Measurements from ENCODE around the gene INPP4A. TPM values are rescaled to one million over a fixed set of nuclear protein-coding genes. Genes with fewer than 3 reads are reported as not detected.

Gene INPP4A
- total and polyA plus RNA-seq, 2 of the 13 experiments (the other 11 are each of a cell fraction or from before 2014, with no cell fraction given) = 10.1 to 10.9 TPM

DNA sequence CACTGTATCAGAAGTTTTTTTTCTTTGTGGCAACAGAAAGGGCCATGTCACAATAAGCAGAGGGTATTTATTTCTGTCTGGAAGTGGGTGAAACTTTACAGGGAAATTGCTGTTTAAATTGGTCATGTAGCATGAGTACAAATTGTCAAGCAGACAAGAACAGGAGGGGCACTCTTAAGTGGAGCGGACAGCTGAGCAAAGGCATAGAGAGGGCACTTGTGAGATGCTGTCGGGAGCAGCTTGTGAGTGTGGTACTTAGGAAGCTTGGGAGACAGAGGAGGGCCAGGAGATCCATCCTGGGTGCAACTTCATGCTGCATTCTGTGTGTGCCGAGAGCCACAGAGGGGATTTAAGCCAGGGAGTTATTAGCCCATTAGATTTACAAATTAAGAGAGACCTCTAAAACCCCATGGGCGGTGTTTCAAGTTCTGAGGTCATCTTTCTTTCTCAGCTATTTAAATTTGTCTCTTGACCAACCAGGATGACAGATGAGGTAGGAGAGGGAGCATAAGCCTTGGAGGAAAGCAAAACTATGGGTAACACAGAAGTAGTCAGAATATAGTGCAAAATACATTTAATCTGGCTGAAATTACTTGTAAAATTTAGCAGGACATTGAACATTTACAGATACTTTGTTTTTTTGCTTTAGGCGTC is 30.4 kb downstream of the INPP4A start:
- Histone ChIP-seq H3K27me3 (ENCODE audit: control insufficient read depth in 1 of 2, insufficient read depth in 2 of 2, low read length in 2 of 2) (no peaks in the 10 kb centered on the region), H3K4me3 (replicated peaks in 1 of 3; ENCODE audit: insufficient read depth in 1 of 3, low read depth in 2 of 3, low read length in 3 of 3) (no peak overlapping the region), H3K79me2 (ENCODE audit: insufficient read depth, low read length) (no peaks in the 10 kb centered on the region), H3K4me2 (ENCODE audit: low read depth, low read length) (no peak overlapping the region), H3K4me1 (ENCODE audit: insufficient read depth, low read length) (peaks cover 17% of the 10 kb centered on the region), H3K36me3 (replicated peaks in 1 of 2; ENCODE audit: control insufficient read depth in 1 of 2, insufficient read depth in 2 of 2, low read length in 2 of 2) (no peaks in the 10 kb centered on the region; a peak in 1 of 5 replicates), H2AFZ (ENCODE audit: low read length) (no peak overlapping the region), H3K27ac (ENCODE audit: extremely low read length, insufficient read depth, low read length) (no peak overlapping the region), H4K20me1 (ENCODE audit: insufficient read depth, low read length) (peaks cover 9% of the 10 kb centered on the region; the same call in 1 of the 2 replicates), H3K9me3 (ENCODE audit: low read length) (no peaks in the 10 kb centered on the region), H3K9ac (ENCODE audit: insufficient read depth, low read depth, low read length) (no peak overlapping the region)
- ChIA-PET POLR2A (no interaction called here), CTCF (ENCODE audit: low intra/inter-chr PET ratio, low total read pairs) (no interaction called here)
- FAIRE-seq = no peak
- TF ChIP-seq, protein P1, sequence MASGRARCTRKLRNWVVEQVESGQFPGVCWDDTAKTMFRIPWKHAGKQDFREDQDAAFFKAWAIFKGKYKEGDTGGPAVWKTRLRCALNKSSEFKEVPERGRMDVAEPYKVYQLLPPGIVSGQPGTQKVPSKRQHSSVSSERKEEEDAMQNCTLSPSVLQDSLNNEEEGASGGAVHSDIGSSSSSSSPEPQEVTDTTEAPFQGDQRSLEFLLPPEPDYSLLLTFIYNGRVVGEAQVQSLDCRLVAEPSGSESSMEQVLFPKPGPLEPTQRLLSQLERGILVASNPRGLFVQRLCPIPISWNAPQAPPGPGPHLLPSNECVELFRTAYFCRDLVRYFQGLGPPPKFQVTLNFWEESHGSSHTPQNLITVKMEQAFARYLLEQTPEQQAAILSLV (CRISPR knock-in tag; IDR thresholded peaks at IDR 0.05; ENCODE audit: borderline replicate concordance) = no peak
- DNase-seq (ENCODE audit: low spot score) = no peak
- intact Hi-C loops (cut with micrococcal nuclease; ENCODE audit: unreplicated experiment) (no loop called here), in situ Hi-C loops (cut with HindIII; ENCODE audit: extremely low pct_ligation_motif_present, low pct_unique_long_range_greater_than_20kb) (no loop called here)
- 96% methylated on average over 5 of the region's 5 CpGs for WGBS (ENCODE audit: low lambda C conversion rate)
- ATAC-seq = no peak
- no TSS peak for BruUV-seq (replicated peaks)

GRCh38 chr2:98476192-98476868 is 31.7 kb downstream of the INPP4A start:
- intact Hi-C loops (cut with micrococcal nuclease; ENCODE audit: unreplicated experiment) (no loop called here), in situ Hi-C loops (cut with HindIII; ENCODE audit: extremely low pct_ligation_motif_present, low pct_unique_long_range_greater_than_20kb) (no loop called here)
- no peak for DNase-seq (ENCODE audit: low spot score)
- Histone ChIP-seq H3K9ac (ENCODE audit: insufficient read depth, low read depth, low read length) (no peak overlapping the region), H3K27me3 (ENCODE audit: control insufficient read depth in 1 of 2, insufficient read depth in 2 of 2, low read length in 2 of 2) (no peaks in the 10 kb centered on the region), H3K36me3 (replicated peaks in 1 of 2; ENCODE audit: control insufficient read depth in 1 of 2, insufficient read depth in 2 of 2, low read length in 2 of 2) (no peaks in the 10 kb centered on the region; a peak in 1 of 5 replicates), H3K79me2 (ENCODE audit: insufficient read depth, low read length) (no peaks in the 10 kb centered on the region), H3K4me3 (replicated peaks in 1 of 3; ENCODE audit: insufficient read depth in 1 of 3, low read depth in 2 of 3, low read length in 3 of 3) (no peak overlapping the region), H3K9me3 (ENCODE audit: low read length) (no peaks in the 10 kb centered on the region), H3K4me1 (ENCODE audit: insufficient read depth, low read length) (peaks cover 9% of the 10 kb centered on the region), H3K4me2 (ENCODE audit: low read depth, low read length) (no peak overlapping the region), H3K27ac (ENCODE audit: extremely low read length, insufficient read depth, low read length) (no peak overlapping the region), H4K20me1 (ENCODE audit: insufficient read depth, low read length) (peaks cover 6% of the 10 kb centered on the region; the same call in 1 of the 2 replicates), H2AFZ (ENCODE audit: low read length) (no peak overlapping the region)
- ChIA-PET CTCF (ENCODE audit: low intra/inter-chr PET ratio, low total read pairs) (no interaction called here), POLR2A (no interaction called here)
- WGBS (ENCODE audit: low lambda C conversion rate) = 96% methylated on average over 9 of the region's 9 CpGs
- TF ChIP-seq ETV5 (CRISPR knock-in tag; IDR thresholded peaks at IDR 0.05; ENCODE audit: borderline replicate concordance) (no peak), ZKSCAN5 (CRISPR knock-in tag; IDR thresholded peaks at IDR 0.05) (no peak), ZNF776 (CRISPR knock-in tag; IDR thresholded peaks at IDR 0.05) (no peak), FOXC1 (CRISPR knock-in tag; IDR thresholded peaks at IDR 0.05; ENCODE audit: borderline replicate concordance) (no peak), ZNF337 (CRISPR knock-in tag; IDR thresholded peaks at IDR 0.05; ENCODE audit: borderline replicate concordance, low read depth) (no peak), ZNF652 (CRISPR knock-in tag; IDR thresholded peaks at IDR 0.05; ENCODE audit: borderline replicate concordance, low read depth) (no peak), IKZF1 (IDR thresholded peaks at IDR 0.05) (no peak), KDM1A (CRISPR knock-in tag; IDR thresholded peaks at IDR 0.05) (no peak), HNRNPH1 (optimal IDR thresholded peaks at IDR 0.05; ENCODE audit: low read depth, low read length) (no peak)
- no TSS peak for BruUV-seq (replicated peaks)
- ATAC-seq = no peak
- peak; percentile 23 for FAIRE-seq
